ENCODE results near the gene PHACTR3.
A peak's percentile ranks its signal among the peaks of the same experiment; 100 is the strongest.

The PHACTR3 gene

GRCh38 chr20:59809630-59810448, 205.5 kb downstream of the PHACTR3 start:
- DNase-seq, result no peak

- DNase-seq, result peak in 16 of 56 donors; percentile 16 to 78 (median 42)
These were observed 206.3 kb downstream of the PHACTR3 start for GRCh38 chr20:59810449-59811187.

GRCh38 chr20:59811681-59812171, 207.4 kb downstream of the PHACTR3 start:
- DNase-seq, result no peak

- DNase-seq, result no peak
These were observed 208.2 kb downstream of the PHACTR3 start for GRCh38 chr20:59812286-59813125.

GRCh38 chr20:59813126-59813947, 209.0 kb downstream of the PHACTR3 start:
- no peak for DNase-seq

GRCh38 chr20:59813948-59814839, 209.9 kb downstream of the PHACTR3 start:
- no peak for DNase-seq

GRCh38 chr20:59814840-59815340, 210.6 kb downstream of the PHACTR3 start:
- no peak for DNase-seq

- no peak for DNase-seq
These were observed 211.9 kb downstream of the PHACTR3 start for GRCh38 chr20:59816146-59816738.

- DNase-seq, result no peak
These were observed 213.1 kb downstream of the PHACTR3 start for GRCh38 chr20:59817406-59817805.

- DNase-seq, result no peak
These were observed 213.7 kb downstream of the PHACTR3 start for GRCh38 chr20:59817846-59818615.

- DNase-seq, result no peak
These were observed 214.6 kb downstream of the PHACTR3 start for GRCh38 chr20:59818911-59819310.

GRCh38 chr20:59819496-59820203, 215.3 kb downstream of the PHACTR3 start:
- no peak for DNase-seq

GRCh38 chr20:59820204-59821041, 216.1 kb downstream of the PHACTR3 start:
- peak in 33 of 56 donors; percentile 21 to 77 (median 40) for DNase-seq

- no peak for DNase-seq
These were observed 216.9 kb downstream of the PHACTR3 start for GRCh38 chr20:59821201-59821600.

GRCh38 chr20:59821788-59822187, 217.4 kb downstream of the PHACTR3 start:
- no peak for DNase-seq

- DNase-seq, result no peak
These were observed 218.1 kb downstream of the PHACTR3 start for GRCh38 chr20:59822291-59823029.

Measured in nucleus accumbens (tissue), 56 donors.